Mucosa of descending colon (tissue), 3 donors: ENCODE measurements around the gene DPF1. TPM values are rescaled to one million over a fixed set of nuclear protein-coding genes. Genes with fewer than 3 reads are reported as not detected.

Experiments
- ATAC-seq: fragments of 200-7000 bp; cut with Tn5 transposase; one replicate; pipeline ENCODE4 v1.9.1; 2020; ENCODE audit warnings: mild to moderate bottlenecking, moderate library complexity
- DNase-seq, 3 donors: peaks; one replicate each; pipeline ENCODE4 v3.0.0-alpha.2; 2020
- H3K36me3 ChIP-seq: fragments of 200-600 bp; one replicate; pipeline ENCODE4 v1.8.0; 2021; ENCODE audit warnings: low read depth, mild to moderate bottlenecking
- H3K4me1 ChIP-seq: fragments of 200-600 bp; one replicate; pipeline ENCODE4 v1.8.0; 2021; ENCODE audit warnings: low read depth, mild to moderate bottlenecking
- H3K4me3 ChIP-seq: fragments of 200-600 bp; one replicate; pipeline ENCODE4 v1.8.0; 2021; ENCODE audit warnings: mild to moderate bottlenecking
- H3K9me3 ChIP-seq: fragments of 200-600 bp; one replicate; pipeline ENCODE4 v1.8.0; 2021; ENCODE audit warnings: mild to moderate bottlenecking
- CTCF ChIP-seq: fragments of 200-600 bp; IDR thresholded peaks from one replicate; pipeline ENCODE4 v1.8.0; 2022; ENCODE audit warnings: antibody characterized with exemption, mild to moderate bottlenecking
- intact Hi-C, 2 donors: fragments of 100-400 bp; cut with DNase I in 1 of 2; cut with micrococcal nuclease in 1 of 2; formaldehyde crosslinking; loops; one replicate each; pipeline versions ENCODE4 v1.11.0 to v1.11.1; 2022; cut with DNase I, micrococcal nuclease
- total RNA-seq, 3 donors: library from RNA; stranded (reverse); fragmentation: NEBNext Ultra II Directional in 2 of 3; extraction: Animal tissue kit (Norgen Biotek cat#: 25700) in 2 of 3; gene quantifications; one replicate each; pipeline versions ENCODE4 v1.2.1 to v1.2.4, GENCODE V29; 2021 to 2023
- donor health status: DM: no; HTN: no; CAD: no; lungs with moderate emphysema.
- donor health status: DM: no; HTN: no; CAD: no.
- donor health status: DM: no; HTN: yes; CAD: no.

Gene DPF1
- total RNA-seq, 3 donors from 2014 or later, result 0.22 TPM; not detected in 2

- peaks cover 3% of the 10 kb centered on the region for H3K36me3 ChIP-seq
- peaks cover under 1% of the 10 kb centered on the region for H3K9me3 ChIP-seq
- H3K4me1 ChIP-seq, result no peaks in the 10 kb centered on the region
- no peak overlapping the region for H3K4me3 ChIP-seq
- intact Hi-C loops, result no loop called here
- DNase-seq (no peak), ATAC-seq (no peak)
- no peak for TF ChIP-seq CTCF
These were observed 38.5 kb downstream of the DPF1 start for GRCh38 chr19:38185562-38185961.

- no peak for TF ChIP-seq CTCF
- no peak for ATAC-seq
- DNase-seq, result no peak
- H3K36me3 ChIP-seq, result peaks cover 3% of the 10 kb centered on the region
- no peaks in the 10 kb centered on the region for H3K4me1 ChIP-seq
- no peak overlapping the region for H3K4me3 ChIP-seq
- intact Hi-C loops, result no loop called here
- peaks cover 8% of the 10 kb centered on the region for H3K9me3 ChIP-seq
These were observed 39.2 kb downstream of the DPF1 start for GRCh38 chr19:38184815-38185214.

GRCh38 chr19:38183251-38183897 is 40.6 kb downstream of the DPF1 start:
- H3K4me1 ChIP-seq, result no peaks in the 10 kb centered on the region
- no peak overlapping the region for H3K4me3 ChIP-seq
- DNase-seq, result no peak
- no peak for TF ChIP-seq CTCF
- intact Hi-C loops, result no loop called here
- peaks cover 3% of the 10 kb centered on the region for H3K36me3 ChIP-seq
- peaks cover 18% of the 10 kb centered on the region for H3K9me3 ChIP-seq
- ATAC-seq, result peak; percentile 35

- Histone ChIP-seq H3K36me3 (peaks cover 3% of the 10 kb centered on the region), H3K9me3 (peaks cover 18% of the 10 kb centered on the region), H3K4me3 (no peak overlapping the region), H3K4me1 (no peaks in the 10 kb centered on the region)
- intact Hi-C loops, result no loop called here
- ATAC-seq (no peak), DNase-seq (no peak)
- no peak for TF ChIP-seq CTCF
These were observed 41.3 kb downstream of the DPF1 start for GRCh38 chr19:38182536-38183210.

- intact Hi-C loops, result no loop called here
- H3K4me1 ChIP-seq, result no peaks in the 10 kb centered on the region
- TF ChIP-seq CTCF, result no peak
- no peak overlapping the region for H3K4me3 ChIP-seq
- DNase-seq (no peak), ATAC-seq (no peak)
- peaks cover 3% of the 10 kb centered on the region for H3K36me3 ChIP-seq
- H3K9me3 ChIP-seq, result peaks cover 18% of the 10 kb centered on the region
These were observed 44.0 kb downstream of the DPF1 start for GRCh38 chr19:38180071-38180470.
